ENCODE results near the gene CFC1. TPM values are rescaled to one million over a fixed set of nuclear protein-coding genes. Genes with fewer than 3 reads are reported as not detected.
"Not testable (repeated sequence)": the region's sequence is repeated elsewhere in the genome, so short reads cannot be mapped to it uniquely, and the experiment has no call there.

The CFC1 gene
- total RNA-seq, 1 experiment from 2014 or later, result not detected

GRCh38 chr2:130583582-130583981, 15.8 kb downstream of the CFC1 start:
- H3K4me1 ChIP-seq; H3K27me3 Mint-ChIP-seq (ENCODE audit: insufficient read depth, unreplicated experiment); H3K27me3 ChIP-seq (replicated peaks; ENCODE audit: control insufficient read depth, insufficient read depth, low read length); H3K27ac Mint-ChIP-seq (ENCODE audit: unreplicated experiment); H3K4me1 Mint-ChIP-seq (ENCODE audit: low read depth, unreplicated experiment); H3K4me3 Mint-ChIP-seq (ENCODE audit: unreplicated experiment); intact Hi-C loops (cut with micrococcal nuclease; ENCODE audit: unreplicated experiment); H3K36me3 ChIP-seq (ENCODE audit: control insufficient read depth, insufficient read depth, low read length); H3K4me3 ChIP-seq (ENCODE audit: low read depth, low read length); POLR2A ChIA-PET; BruUV-seq (replicated peaks); H3K9me3 ChIP-seq; H3K9me3 Mint-ChIP-seq (ENCODE audit: unreplicated experiment); CTCF ChIA-PET; H3K36me3 Mint-ChIP-seq (ENCODE audit: insufficient read depth, unreplicated experiment): not testable (repeated sequence)
- peak; percentile 28 to 54 for DNase-seq

DNA sequence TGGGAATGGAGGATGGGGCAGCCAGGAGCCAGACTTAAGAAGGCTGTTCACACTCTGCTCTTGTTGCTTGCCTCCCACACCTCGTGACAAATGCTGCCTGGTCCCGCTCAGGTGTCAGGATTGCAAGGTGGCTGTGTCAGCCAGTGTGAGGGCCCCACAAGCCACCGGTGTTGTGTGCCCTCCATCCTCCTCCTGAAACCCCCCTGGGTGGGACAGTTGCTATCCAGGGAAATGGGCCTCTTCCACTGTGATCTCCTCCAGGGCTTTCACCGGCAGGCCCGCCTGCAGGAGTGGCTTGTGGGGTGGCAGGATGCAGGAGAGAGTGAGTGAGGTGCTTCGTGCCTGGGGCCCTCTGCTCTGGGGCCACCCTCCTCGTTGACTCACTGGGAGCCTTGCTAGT, 16.4 kb downstream of the CFC1 start:
- H3K4me3 Mint-ChIP-seq (ENCODE audit: unreplicated experiment); H3K9me3 Mint-ChIP-seq (ENCODE audit: unreplicated experiment); POLR2A ChIA-PET; H3K36me3 ChIP-seq (ENCODE audit: control insufficient read depth, insufficient read depth, low read length); BruUV-seq (replicated peaks); DNase-seq; H3K36me3 Mint-ChIP-seq (ENCODE audit: insufficient read depth, unreplicated experiment); H3K27me3 Mint-ChIP-seq (ENCODE audit: insufficient read depth, unreplicated experiment); H3K9me3 ChIP-seq; H3K4me1 ChIP-seq; CTCF ChIA-PET; H3K4me3 ChIP-seq (ENCODE audit: low read depth, low read length); H3K27me3 ChIP-seq (replicated peaks; ENCODE audit: control insufficient read depth, insufficient read depth, low read length); H3K27ac Mint-ChIP-seq (ENCODE audit: unreplicated experiment); intact Hi-C loops (cut with micrococcal nuclease; ENCODE audit: unreplicated experiment); H3K4me1 Mint-ChIP-seq (ENCODE audit: low read depth, unreplicated experiment): not testable (repeated sequence)

DNA sequence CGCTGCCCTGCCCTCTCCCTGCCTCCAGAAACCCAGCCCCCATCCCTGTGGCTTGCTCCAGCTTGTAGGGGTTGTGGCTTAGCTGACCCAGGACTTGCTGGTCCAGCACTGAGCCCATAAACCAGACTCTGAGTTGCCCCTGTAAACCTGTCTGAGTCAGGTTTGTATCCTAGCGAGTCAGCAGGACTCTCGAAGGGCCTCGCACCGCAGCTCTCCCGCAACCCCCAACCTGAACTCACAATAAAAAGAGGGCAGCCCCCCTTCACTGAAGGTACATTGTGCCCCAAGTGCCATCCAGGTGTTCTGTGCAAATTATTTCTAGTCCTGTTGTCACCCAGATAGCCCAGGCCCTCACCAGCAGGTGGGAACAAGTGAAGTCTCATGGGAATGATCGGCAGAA, 17.9 kb downstream of the CFC1 start:
- H3K36me3 ChIP-seq (ENCODE audit: control insufficient read depth, insufficient read depth, low read length); H3K9me3 ChIP-seq; H3K4me1 ChIP-seq; H3K27me3 ChIP-seq (replicated peaks; ENCODE audit: control insufficient read depth, insufficient read depth, low read length); intact Hi-C loops (cut with micrococcal nuclease; ENCODE audit: unreplicated experiment); H3K36me3 Mint-ChIP-seq (ENCODE audit: insufficient read depth, unreplicated experiment); H3K4me1 Mint-ChIP-seq (ENCODE audit: low read depth, unreplicated experiment); POLR2A ChIA-PET; BruUV-seq (replicated peaks); CTCF ChIA-PET; H3K27ac Mint-ChIP-seq (ENCODE audit: unreplicated experiment); H3K27me3 Mint-ChIP-seq (ENCODE audit: insufficient read depth, unreplicated experiment); H3K4me3 ChIP-seq (ENCODE audit: low read depth, low read length); H3K4me3 Mint-ChIP-seq (ENCODE audit: unreplicated experiment); DNase-seq; H3K9me3 Mint-ChIP-seq (ENCODE audit: unreplicated experiment): not testable (repeated sequence)

GRCh38 chr2:130579121-130579520, 20.3 kb downstream of the CFC1 start:
- intact Hi-C loops (cut with micrococcal nuclease; ENCODE audit: unreplicated experiment); H3K4me1 ChIP-seq; H3K27ac Mint-ChIP-seq (ENCODE audit: unreplicated experiment); CTCF ChIA-PET; POLR2A ChIA-PET; DNase-seq; H3K4me3 ChIP-seq (ENCODE audit: low read depth, low read length); H3K27me3 Mint-ChIP-seq (ENCODE audit: insufficient read depth, unreplicated experiment); H3K4me1 Mint-ChIP-seq (ENCODE audit: low read depth, unreplicated experiment); H3K27me3 ChIP-seq (replicated peaks; ENCODE audit: control insufficient read depth, insufficient read depth, low read length); H3K4me3 Mint-ChIP-seq (ENCODE audit: unreplicated experiment); H3K36me3 ChIP-seq (ENCODE audit: control insufficient read depth, insufficient read depth, low read length); H3K9me3 Mint-ChIP-seq (ENCODE audit: unreplicated experiment); BruUV-seq (replicated peaks); H3K9me3 ChIP-seq; H3K36me3 Mint-ChIP-seq (ENCODE audit: insufficient read depth, unreplicated experiment): not testable (repeated sequence)

- H3K4me3 Mint-ChIP-seq (ENCODE audit: unreplicated experiment); H3K4me1 ChIP-seq; H3K27ac Mint-ChIP-seq (ENCODE audit: unreplicated experiment); H3K4me1 Mint-ChIP-seq (ENCODE audit: low read depth, unreplicated experiment); DNase-seq; H3K9me3 ChIP-seq; BruUV-seq (replicated peaks); intact Hi-C loops (cut with micrococcal nuclease; ENCODE audit: unreplicated experiment); H3K4me3 ChIP-seq (ENCODE audit: low read depth, low read length); POLR2A ChIA-PET; H3K9me3 Mint-ChIP-seq (ENCODE audit: unreplicated experiment); H3K27me3 ChIP-seq (replicated peaks; ENCODE audit: control insufficient read depth, insufficient read depth, low read length); H3K36me3 Mint-ChIP-seq (ENCODE audit: insufficient read depth, unreplicated experiment); H3K27me3 Mint-ChIP-seq (ENCODE audit: insufficient read depth, unreplicated experiment); H3K36me3 ChIP-seq (ENCODE audit: control insufficient read depth, insufficient read depth, low read length); CTCF ChIA-PET: not testable (repeated sequence)
Observed at GRCh38 chr2:130577559-130577958, 21.8 kb downstream of the CFC1 start.

GRCh38 chr2:130576209-130576784, 23.1 kb downstream of the CFC1 start:
- H3K27ac Mint-ChIP-seq (ENCODE audit: unreplicated experiment); BruUV-seq (replicated peaks); CTCF ChIA-PET; H3K36me3 Mint-ChIP-seq (ENCODE audit: insufficient read depth, unreplicated experiment); H3K4me3 Mint-ChIP-seq (ENCODE audit: unreplicated experiment); H3K4me1 Mint-ChIP-seq (ENCODE audit: low read depth, unreplicated experiment); H3K9me3 ChIP-seq; H3K4me3 ChIP-seq (ENCODE audit: low read depth, low read length); H3K27me3 Mint-ChIP-seq (ENCODE audit: insufficient read depth, unreplicated experiment); POLR2A ChIA-PET; H3K4me1 ChIP-seq; H3K9me3 Mint-ChIP-seq (ENCODE audit: unreplicated experiment); DNase-seq; intact Hi-C loops (cut with micrococcal nuclease; ENCODE audit: unreplicated experiment); H3K36me3 ChIP-seq (ENCODE audit: control insufficient read depth, insufficient read depth, low read length); H3K27me3 ChIP-seq (replicated peaks; ENCODE audit: control insufficient read depth, insufficient read depth, low read length): not testable (repeated sequence)

DNA sequence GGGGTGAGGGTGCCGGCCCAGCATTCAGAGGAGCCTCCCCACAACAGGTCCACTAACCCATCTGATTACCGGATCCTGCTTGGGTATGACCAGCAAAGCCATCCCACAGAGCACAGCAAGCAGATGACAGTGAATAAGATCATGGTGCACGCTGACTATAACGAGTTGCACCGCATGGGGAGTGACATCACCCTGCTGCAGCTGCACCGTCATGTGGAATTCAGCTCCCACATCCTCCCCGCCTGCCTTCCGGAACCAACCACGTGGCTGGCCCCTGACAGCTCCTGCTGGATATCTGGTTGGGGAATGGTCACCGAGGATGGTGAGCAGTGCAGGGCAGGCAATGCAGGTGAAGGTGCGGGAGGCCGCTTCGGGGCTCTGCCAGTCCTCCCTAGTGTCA, 25.1 kb downstream of the CFC1 start:
- H3K36me3 ChIP-seq (ENCODE audit: control insufficient read depth, insufficient read depth, low read length); H3K27me3 ChIP-seq (replicated peaks; ENCODE audit: control insufficient read depth, insufficient read depth, low read length); POLR2A ChIA-PET; intact Hi-C loops (cut with micrococcal nuclease; ENCODE audit: unreplicated experiment); H3K4me3 Mint-ChIP-seq (ENCODE audit: unreplicated experiment); DNase-seq; H3K27me3 Mint-ChIP-seq (ENCODE audit: insufficient read depth, unreplicated experiment); H3K27ac Mint-ChIP-seq (ENCODE audit: unreplicated experiment); H3K4me1 ChIP-seq; BruUV-seq (replicated peaks); CTCF ChIA-PET; H3K36me3 Mint-ChIP-seq (ENCODE audit: insufficient read depth, unreplicated experiment); H3K4me3 ChIP-seq (ENCODE audit: low read depth, low read length); H3K9me3 ChIP-seq; H3K4me1 Mint-ChIP-seq (ENCODE audit: low read depth, unreplicated experiment); H3K9me3 Mint-ChIP-seq (ENCODE audit: unreplicated experiment): not testable (repeated sequence)

All from Caco-2 (cell line).